Thyroid gland (tissue), 4 donors: ENCODE measurements around the gene DFFA.

ENCODE experiments used
- POLR2A ChIP-seq, 2 donors: fragments of 450-650 bp; IDR thresholded peaks; one replicate each; pipeline ENCODE4 v1.6.1; 2017; ENCODE audit warnings: antibody characterized with exemption in 2 of 2, mild to moderate bottlenecking in 2 of 2, moderate library complexity in 1 of 2
- TF ChIP-seq, protein P1 (sequence below), 6 experiments: fragments of 200-600 bp in 3 of 6; fragments of 450-650 bp in 3 of 6; sonication (generic) in 3 of 6; IDR thresholded peaks; one replicate each; pipeline ENCODE4 v1.5.1; 2016 to 2019; ENCODE audit warnings: antibody characterized with exemption in 6 of 6, mild to moderate bottlenecking in 2 of 6, inconsistent platforms in 1 of 6, moderate library complexity in 1 of 6

DNA sequence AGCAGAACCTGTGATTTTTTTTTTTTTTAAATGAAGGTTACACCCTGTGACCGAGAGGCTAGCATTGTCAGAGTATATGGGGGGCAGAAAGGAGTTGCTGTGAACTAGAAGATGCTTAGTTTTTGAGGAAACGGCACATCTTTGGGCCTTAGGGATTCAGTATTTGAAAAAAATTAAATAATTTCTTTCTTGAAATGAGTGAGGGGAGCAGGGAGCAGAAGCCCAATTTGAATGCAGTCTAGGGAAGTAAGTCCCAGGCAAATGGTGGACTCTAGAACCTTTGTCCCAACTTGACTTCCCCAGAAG, 45.3 kb upstream of the DFFA start:
- TF ChIP-seq POLR2A (IDR thresholded peaks at IDR 0.05), result no peak
- TF ChIP-seq, protein P1, sequence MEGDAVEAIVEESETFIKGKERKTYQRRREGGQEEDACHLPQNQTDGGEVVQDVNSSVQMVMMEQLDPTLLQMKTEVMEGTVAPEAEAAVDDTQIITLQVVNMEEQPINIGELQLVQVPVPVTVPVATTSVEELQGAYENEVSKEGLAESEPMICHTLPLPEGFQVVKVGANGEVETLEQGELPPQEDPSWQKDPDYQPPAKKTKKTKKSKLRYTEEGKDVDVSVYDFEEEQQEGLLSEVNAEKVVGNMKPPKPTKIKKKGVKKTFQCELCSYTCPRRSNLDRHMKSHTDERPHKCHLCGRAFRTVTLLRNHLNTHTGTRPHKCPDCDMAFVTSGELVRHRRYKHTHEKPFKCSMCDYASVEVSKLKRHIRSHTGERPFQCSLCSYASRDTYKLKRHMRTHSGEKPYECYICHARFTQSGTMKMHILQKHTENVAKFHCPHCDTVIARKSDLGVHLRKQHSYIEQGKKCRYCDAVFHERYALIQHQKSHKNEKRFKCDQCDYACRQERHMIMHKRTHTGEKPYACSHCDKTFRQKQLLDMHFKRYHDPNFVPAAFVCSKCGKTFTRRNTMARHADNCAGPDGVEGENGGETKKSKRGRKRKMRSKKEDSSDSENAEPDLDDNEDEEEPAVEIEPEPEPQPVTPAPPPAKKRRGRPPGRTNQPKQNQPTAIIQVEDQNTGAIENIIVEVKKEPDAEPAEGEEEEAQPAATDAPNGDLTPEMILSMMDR (IDR thresholded peaks at IDR 0.05), result no peak
